Measurements from ENCODE around the gene RDH5.

DNA sequence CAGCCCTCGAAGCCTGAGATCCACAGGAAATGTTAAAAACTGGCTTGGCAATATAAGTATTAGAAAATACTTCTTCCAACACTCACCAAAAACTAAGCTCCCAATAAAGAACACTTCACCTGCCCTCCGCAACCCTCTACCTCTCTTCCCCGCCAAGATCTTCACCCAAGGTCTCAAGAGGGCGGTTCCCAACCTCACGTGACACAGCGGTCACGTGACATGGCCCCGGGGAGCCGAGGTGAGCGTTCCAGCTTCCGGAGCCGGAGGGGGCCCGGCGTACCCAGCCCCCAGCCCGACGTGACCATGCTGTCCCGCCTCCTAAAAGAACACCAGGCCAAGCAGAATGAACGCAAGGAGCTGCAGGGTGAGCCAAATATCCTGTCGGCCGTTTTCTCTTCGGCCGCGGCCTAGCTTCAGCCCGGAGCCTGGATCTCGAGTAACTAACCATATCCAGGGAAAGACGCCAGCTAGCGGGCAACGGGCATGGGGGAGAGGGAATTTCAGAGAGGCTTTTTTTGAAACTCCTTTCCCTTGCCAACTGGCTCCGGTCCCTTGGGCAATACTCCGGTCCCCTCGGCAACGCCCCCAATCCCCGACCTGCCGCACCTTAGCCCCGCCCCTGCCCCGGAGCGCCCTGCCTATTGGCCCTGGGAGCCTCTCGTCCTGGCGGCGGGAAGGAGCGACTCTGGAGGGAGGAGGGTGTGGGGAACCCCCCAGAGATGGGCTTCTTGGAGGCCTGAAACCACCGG, 4.2 kb upstream of the RDH5 start, which contains the start of gene BLOC1S1:
- TF ChIP-seq EZH2 (IDR thresholded peaks at IDR 0.05) (no peak), MAX (IDR thresholded peaks at IDR 0.05) (peak; percentile 85), RAD21 (IDR thresholded peaks at IDR 0.05; ENCODE audit: low read depth) (no peak), TCF7L2 (IDR thresholded peaks at IDR 0.05; ENCODE audit: borderline replicate concordance, extremely low read depth, insufficient read depth, insufficient read length) (no peak), POLR2AphosphoS5 (IDR thresholded peaks at IDR 0.05; ENCODE audit: low read depth, low read length) (peak; percentile 66; the same call in 1 of the 2 replicates), CTCF (IDR thresholded peaks at IDR 0.05 in 2 of 3, conservative IDR thresholded peaks at IDR 0.05 in 1 of 3; ENCODE audit: borderline replicate concordance in 1 of 3, insufficient read depth in 1 of 3, low read depth in 2 of 3, low read length in 2 of 3) (no peak), POLR2A (IDR thresholded peaks at IDR 0.05; ENCODE audit: borderline replicate concordance, extremely low read depth, insufficient read depth, insufficient read length) (peak; percentile 49), REST (IDR thresholded peaks at IDR 0.05; ENCODE audit: low read depth) (no peak), YY1 (IDR thresholded peaks at IDR 0.05; ENCODE audit: extremely low read depth, insufficient replicate concordance, low read depth, low read length) (peak; percentile 75), JUND (IDR thresholded peaks at IDR 0.05) (no peak; the same call in 1 of the 2 replicates), ZNF274 (IDR thresholded peaks at IDR 0.05; ENCODE audit: low read depth, low read length) (no peak)
